AG04450 (cell line): ENCODE results near the gene ITSN1. TPM values are rescaled to one million over a fixed set of nuclear protein-coding genes. Genes with fewer than 3 reads are reported as not detected.
"Not testable (repeated sequence)": the region's sequence is repeated elsewhere in the genome, so short reads cannot be mapped to it uniquely, and the experiment has no call there.

ENCODE experiments used
- CTCF ChIA-PET: fragments of 300-600, 350-600 bp; formaldehyde crosslinking; extraction: SDS; loops from one replicate; lab custom pipeline; 2022; ENCODE audit warnings: antibody characterized with exemption, inconsistent platforms; lab: Charles Lee
- POLR2A ChIA-PET: fragments of 350-600 bp; formaldehyde crosslinking; extraction: SDS; loops from one replicate; lab custom pipeline; 2021; ENCODE audit warnings: antibody characterized with exemption, inconsistent platforms; lab: Yijun Ruan, JAX
- DNase-seq: peaks from one replicate; pipeline ENCODE4 v3.0.0-alpha.2; 2011; ENCODE audit warnings: low read depth, low spot score
- H3K27ac ChIP-seq: one replicate; pipeline ENCODE4 v1.5.1; 2012; ENCODE audit warnings: low read depth, low read length, control low read depth
- H3K27me3 ChIP-seq: one replicate; pipeline ENCODE4 v1.6.0; 2012; ENCODE audit warnings: low read length; ENCODE audit not compliant: control insufficient read depth, insufficient read depth
- H3K4me3 ChIP-seq: 2 replicates; pipeline ENCODE4 v1.5.1; 2011; ENCODE audit warnings: mild to moderate bottlenecking, low read depth, low read length, control low read depth
- H3K9me3 ChIP-seq: 2 replicates; pipeline ENCODE4 v1.5.1; 2012; ENCODE audit warnings: low read length; ENCODE audit not compliant: control insufficient read depth, insufficient read depth
- polyA plus RNA-seq: library from polyadenylated mRNA; depleted of rRNA; stranded (reverse); fragments of >200 nt; gene quantifications from 2 replicates; pipeline ENCODE4 v1.2.3, GENCODE V29; 2011
- TF ChIP-seq, protein P1 (sequence below): IDR thresholded peaks from 2 replicates; pipeline ENCODE4 v1.5.1; 2011; ENCODE audit warnings: low read depth, low read length, control low read depth, inconsistent platforms

The ITSN1 gene
- polyA plus RNA-seq, 1 experiment = 51.5 TPM

DNA sequence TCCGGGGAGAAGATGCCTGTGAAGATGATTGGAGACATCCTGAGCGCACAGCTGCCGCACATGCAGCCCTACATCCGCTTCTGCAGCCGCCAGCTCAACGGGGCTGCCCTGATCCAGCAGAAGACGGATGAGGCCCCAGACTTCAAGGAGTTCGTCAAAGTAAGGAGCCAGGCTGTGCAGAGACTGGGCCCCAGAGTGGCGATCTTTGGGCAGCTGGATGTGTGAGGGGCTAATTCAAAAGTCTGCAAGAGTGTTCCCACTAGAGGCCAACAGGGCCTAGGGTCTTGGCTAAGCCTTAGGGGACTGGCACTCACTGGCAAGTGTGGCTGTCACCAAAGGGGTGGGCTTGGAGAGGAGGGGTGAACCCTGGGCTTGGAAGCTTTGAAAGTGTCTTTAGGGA is 222.9 kb downstream of the ITSN1 start:
- ChIA-PET POLR2A (no interaction called here), CTCF (no interaction called here)

DNA sequence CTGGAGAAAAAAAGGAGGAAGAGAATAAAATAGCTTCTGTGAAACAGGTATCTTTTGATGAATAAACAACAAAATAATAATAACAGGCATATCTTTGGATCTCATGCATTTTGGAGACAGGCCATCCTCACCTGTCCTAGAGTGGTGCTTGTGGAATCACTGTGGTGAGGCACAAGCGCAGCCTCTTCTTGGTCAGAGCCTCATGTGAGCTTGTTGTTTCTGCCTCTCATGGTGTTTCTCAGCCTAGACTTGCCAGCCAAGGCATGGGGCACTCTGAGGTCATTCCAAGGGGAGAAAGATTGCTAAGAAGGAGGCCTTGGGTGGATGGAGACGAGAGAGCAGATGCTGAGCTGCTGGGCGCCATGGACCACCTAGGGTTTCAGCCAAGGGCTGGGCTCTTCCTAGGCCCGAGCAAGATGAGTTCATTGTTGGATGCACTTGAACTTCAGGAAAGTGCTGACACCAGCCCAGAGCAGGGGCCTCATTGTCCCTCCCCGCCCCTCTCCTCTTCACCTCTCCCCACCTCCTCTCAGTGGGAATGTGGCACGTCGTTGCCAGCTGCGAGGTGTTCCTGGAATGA is 223.8 kb downstream of the ITSN1 start:
- ChIA-PET CTCF (no interaction called here), POLR2A (interaction anchor here (0.7 kb wide), 1 partner anchor 55 kb away, joined by 4 read pairs; no protein-coding TSS in a partner anchor)
- H3K4me3 ChIP-seq = no peak overlapping the region
- H3K27me3 ChIP-seq = peaks cover 7% of the 10 kb centered on the region
- no peaks in the 10 kb centered on the region for H3K9me3 ChIP-seq
- TF ChIP-seq, protein P1, sequence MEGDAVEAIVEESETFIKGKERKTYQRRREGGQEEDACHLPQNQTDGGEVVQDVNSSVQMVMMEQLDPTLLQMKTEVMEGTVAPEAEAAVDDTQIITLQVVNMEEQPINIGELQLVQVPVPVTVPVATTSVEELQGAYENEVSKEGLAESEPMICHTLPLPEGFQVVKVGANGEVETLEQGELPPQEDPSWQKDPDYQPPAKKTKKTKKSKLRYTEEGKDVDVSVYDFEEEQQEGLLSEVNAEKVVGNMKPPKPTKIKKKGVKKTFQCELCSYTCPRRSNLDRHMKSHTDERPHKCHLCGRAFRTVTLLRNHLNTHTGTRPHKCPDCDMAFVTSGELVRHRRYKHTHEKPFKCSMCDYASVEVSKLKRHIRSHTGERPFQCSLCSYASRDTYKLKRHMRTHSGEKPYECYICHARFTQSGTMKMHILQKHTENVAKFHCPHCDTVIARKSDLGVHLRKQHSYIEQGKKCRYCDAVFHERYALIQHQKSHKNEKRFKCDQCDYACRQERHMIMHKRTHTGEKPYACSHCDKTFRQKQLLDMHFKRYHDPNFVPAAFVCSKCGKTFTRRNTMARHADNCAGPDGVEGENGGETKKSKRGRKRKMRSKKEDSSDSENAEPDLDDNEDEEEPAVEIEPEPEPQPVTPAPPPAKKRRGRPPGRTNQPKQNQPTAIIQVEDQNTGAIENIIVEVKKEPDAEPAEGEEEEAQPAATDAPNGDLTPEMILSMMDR = no peak
- no peak for DNase-seq
- H3K27ac ChIP-seq = no peak overlapping the region

More for the DNA sequence above, 222.9 kb downstream of the ITSN1 start:
- peaks cover 10% of the 10 kb centered on the region for H3K27me3 ChIP-seq
- H3K4me3 ChIP-seq = no peak overlapping the region
- TF ChIP-seq, protein P1 = no peak
- H3K9me3 ChIP-seq = no peaks in the 10 kb centered on the region
- no peak overlapping the region for H3K27ac ChIP-seq
- DNase-seq = no peak

DNA sequence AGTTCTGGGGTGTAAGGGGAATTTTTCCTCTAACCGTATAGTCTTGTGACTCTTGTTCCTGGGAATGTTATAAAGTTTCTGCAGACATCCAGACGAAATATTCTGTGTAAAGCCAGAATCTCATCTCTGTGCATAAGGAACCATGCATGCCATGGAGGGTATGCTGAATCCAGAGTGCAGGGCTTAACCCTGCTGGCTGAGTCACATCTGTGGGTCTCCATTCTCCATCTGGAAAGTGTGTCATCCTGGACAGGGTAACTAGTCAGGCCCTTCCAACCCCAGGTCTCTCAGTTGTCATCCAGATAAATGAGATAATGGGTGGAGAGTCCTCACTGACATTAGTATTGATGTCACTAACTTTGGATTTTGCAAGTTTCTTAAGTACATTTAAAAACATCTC is 224.5 kb downstream of the ITSN1 start:
- Histone ChIP-seq H3K4me3 (no peak overlapping the region), H3K27ac (no peak overlapping the region), H3K9me3 (no peaks in the 10 kb centered on the region), H3K27me3 (peaks cover 7% of the 10 kb centered on the region)
- TF ChIP-seq, protein P1 = no peak
- ChIA-PET POLR2A (interaction anchor here (0.7 kb wide), 1 partner anchor 54 kb away, joined by 4 read pairs; no protein-coding TSS in a partner anchor), CTCF (no interaction called here)
- no peak for DNase-seq

DNA sequence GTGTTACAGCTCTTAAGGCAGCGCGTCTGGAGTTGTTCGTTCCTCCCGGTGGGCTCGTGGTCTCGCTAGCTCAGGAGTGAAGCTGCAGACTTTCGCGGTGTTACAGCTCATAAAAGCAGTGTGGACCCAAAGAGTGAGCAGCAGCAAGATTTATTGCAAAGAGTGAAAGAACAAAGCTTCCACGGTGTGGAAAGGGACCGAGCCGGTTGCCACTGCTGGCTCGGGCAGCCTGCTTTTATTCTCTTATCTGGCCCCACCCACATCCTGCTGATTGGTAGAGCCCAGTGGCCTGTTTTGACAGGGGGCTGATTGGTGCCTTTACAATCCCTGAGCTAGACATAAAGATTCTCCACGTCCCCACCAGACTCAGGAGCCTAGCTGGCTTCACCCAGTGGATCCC is 225.6 kb downstream of the ITSN1 start:
- H3K9me3 ChIP-seq, DNase-seq, H3K4me3 ChIP-seq, H3K27me3 ChIP-seq, H3K27ac ChIP-seq, POLR2A ChIA-PET: not testable (repeated sequence)
- CTCF ChIA-PET = interaction anchor here (0.6 kb wide), 1 partner anchor 15 kb away, joined by 3 read pairs; no protein-coding TSS in a partner anchor

DNA sequence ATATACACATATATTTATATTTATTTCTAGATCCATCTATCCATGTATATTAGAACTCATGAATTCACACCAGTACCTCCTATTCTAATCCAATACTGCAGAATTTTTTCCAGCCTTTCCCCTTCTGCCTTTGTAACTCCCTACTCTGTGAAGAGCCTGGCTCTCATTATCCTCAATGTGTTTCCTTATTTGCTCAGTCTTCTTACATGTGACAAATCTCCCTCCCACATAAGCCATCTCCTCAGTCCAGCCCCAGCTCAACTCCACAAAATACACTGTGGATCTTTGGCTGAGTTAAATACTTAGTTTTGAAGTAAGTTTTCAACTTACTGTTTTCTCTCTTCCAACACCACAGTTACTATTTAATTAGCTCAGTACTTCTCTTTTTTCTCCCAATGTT is 227.6 kb downstream of the ITSN1 start:
- TF ChIP-seq, protein P1 = no peak
- DNase-seq = no peak
- H3K27me3 ChIP-seq = peaks cover under 1% of the 10 kb centered on the region
- ChIA-PET CTCF (no interaction called here), POLR2A (no interaction called here)
- no peak overlapping the region for H3K27ac ChIP-seq
- no peaks in the 10 kb centered on the region for H3K9me3 ChIP-seq
- no peak overlapping the region for H3K4me3 ChIP-seq
